Gastroesophageal sphincter (tissue), 3 donors: ENCODE results near the gene BASP1.

Source experiments
- EP300 ChIP-seq: sonication (generic); formaldehyde crosslinking; IDR thresholded peaks from one replicate; pipeline ENCODE4 v1.6.1; 2017; ENCODE audit warnings: antibody characterized with exemption, mild to moderate bottlenecking
- POLR2A ChIP-seq, 2 donors: fragments of 450-650 bp; IDR thresholded peaks; one replicate each; pipeline ENCODE4 v1.6.1; 2017; ENCODE audit warnings: antibody characterized with exemption in 2 of 2, mild to moderate bottlenecking in 2 of 2, moderate library complexity in 1 of 2
- POLR2AphosphoS5 ChIP-seq: sonication (generic); formaldehyde crosslinking; IDR thresholded peaks from one replicate; pipeline ENCODE4 v1.6.1; 2017; ENCODE audit warnings: antibody characterized with exemption
- TF ChIP-seq, protein P1 (sequence below), 4 experiments: fragments of 200-600 bp in 2 of 4; fragments of 450-650 bp in 2 of 4; sonication (generic) in 1 of 4; IDR thresholded peaks; one replicate each; pipeline ENCODE4 v1.5.1; 2017 to 2019; ENCODE audit warnings: antibody characterized with exemption in 4 of 4, mild to moderate bottlenecking in 2 of 4, moderate library complexity in 2 of 4

DNA sequence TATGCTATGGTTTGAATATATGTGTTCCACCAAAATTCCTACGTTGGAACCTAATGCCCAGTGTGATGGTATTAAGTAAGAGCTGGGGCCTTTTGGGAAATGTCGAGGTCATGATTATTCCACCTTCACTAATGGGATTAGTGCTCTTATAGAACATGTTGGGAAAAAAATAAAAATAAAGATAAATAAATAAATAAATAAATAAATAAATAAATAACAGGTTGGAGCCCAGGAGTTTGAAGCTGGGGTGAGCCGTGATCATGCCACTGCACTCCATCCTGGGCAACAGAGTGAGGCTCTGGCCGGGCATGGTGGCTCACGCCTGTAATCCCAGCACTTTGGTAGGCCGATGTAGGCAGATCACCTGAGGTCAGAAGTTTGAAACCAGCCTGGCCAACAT lies 22.5 kb downstream of the BASP1 start:
- TF ChIP-seq, protein P1, sequence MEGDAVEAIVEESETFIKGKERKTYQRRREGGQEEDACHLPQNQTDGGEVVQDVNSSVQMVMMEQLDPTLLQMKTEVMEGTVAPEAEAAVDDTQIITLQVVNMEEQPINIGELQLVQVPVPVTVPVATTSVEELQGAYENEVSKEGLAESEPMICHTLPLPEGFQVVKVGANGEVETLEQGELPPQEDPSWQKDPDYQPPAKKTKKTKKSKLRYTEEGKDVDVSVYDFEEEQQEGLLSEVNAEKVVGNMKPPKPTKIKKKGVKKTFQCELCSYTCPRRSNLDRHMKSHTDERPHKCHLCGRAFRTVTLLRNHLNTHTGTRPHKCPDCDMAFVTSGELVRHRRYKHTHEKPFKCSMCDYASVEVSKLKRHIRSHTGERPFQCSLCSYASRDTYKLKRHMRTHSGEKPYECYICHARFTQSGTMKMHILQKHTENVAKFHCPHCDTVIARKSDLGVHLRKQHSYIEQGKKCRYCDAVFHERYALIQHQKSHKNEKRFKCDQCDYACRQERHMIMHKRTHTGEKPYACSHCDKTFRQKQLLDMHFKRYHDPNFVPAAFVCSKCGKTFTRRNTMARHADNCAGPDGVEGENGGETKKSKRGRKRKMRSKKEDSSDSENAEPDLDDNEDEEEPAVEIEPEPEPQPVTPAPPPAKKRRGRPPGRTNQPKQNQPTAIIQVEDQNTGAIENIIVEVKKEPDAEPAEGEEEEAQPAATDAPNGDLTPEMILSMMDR (IDR thresholded peaks at IDR 0.05): no peak
- TF ChIP-seq EP300: no peak
- no peak for TF ChIP-seq POLR2AphosphoS5
- no peak for TF ChIP-seq POLR2A (IDR thresholded peaks at IDR 0.05)
